Mammary epithelial cell (primary cell): ENCODE data around the gene FNDC5.

Experiments used
- EZH2 ChIP-seq: IDR thresholded peaks from 2 replicates; pipeline ENCODE4 v1.6.1; 2012; ENCODE audit warnings: low read length, inconsistent platforms, borderline replicate concordance
- TF ChIP-seq, protein P1 (sequence below), 2 donors: IDR thresholded peaks in 1 of 2; conservative IDR thresholded peaks in 1 of 2; 2 replicates each; pipeline ENCODE4 v1.5.1; 2011 to 2012; ENCODE audit warnings: inconsistent platforms in 2 of 2, low read length in 2 of 2, mild to moderate bottlenecking in 2 of 2, control low read depth in 1 of 2, low read depth in 1 of 2; ENCODE audit not compliant: insufficient read depth in 1 of 2; ENCODE audit errors: extremely low read depth in 1 of 2

DNA sequence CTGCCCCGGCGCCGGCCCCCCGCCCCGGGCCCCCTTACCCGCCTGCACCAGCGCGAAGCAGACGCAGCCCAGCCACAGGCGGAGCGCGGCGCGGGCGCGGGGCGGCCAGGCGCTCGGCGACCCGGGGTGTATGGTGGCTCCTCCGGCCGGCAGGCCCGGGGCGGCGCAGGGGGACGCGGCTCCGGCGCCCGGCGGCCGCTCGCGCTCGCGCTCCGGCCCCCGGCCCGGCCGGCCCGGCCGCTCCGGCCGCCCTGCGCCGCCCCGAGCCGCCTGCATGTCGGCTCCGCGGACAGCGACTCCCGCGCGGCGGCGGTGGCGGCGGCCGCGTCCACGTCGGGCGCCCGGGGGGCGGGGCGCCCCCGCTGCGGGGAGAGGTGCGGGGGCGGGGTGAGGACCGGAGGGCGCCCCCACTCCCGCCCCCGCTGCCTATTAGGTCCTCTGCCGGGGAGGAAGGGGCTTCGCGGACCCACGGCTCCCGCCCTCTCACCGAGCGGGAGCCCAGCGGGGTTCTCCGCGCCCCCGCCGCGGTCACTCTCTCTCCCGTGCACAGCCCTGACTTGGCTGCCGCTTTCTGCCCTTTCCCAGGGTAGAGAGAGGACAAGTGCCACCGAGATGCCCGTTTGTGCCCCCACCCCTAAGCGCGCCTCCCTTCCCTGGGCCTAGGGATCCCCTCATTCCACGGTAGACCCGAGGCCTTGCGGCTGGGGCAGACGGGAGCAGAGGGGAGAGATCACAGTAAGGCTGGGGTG is at the start of gene FNDC5:
- TF ChIP-seq, protein P1, sequence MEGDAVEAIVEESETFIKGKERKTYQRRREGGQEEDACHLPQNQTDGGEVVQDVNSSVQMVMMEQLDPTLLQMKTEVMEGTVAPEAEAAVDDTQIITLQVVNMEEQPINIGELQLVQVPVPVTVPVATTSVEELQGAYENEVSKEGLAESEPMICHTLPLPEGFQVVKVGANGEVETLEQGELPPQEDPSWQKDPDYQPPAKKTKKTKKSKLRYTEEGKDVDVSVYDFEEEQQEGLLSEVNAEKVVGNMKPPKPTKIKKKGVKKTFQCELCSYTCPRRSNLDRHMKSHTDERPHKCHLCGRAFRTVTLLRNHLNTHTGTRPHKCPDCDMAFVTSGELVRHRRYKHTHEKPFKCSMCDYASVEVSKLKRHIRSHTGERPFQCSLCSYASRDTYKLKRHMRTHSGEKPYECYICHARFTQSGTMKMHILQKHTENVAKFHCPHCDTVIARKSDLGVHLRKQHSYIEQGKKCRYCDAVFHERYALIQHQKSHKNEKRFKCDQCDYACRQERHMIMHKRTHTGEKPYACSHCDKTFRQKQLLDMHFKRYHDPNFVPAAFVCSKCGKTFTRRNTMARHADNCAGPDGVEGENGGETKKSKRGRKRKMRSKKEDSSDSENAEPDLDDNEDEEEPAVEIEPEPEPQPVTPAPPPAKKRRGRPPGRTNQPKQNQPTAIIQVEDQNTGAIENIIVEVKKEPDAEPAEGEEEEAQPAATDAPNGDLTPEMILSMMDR (conservative IDR thresholded peaks at IDR 0.05 in 1 of 2, IDR thresholded peaks at IDR 0.05 in 1 of 2; ENCODE audit: extremely low read depth in 1 of 2, insufficient read depth in 1 of 2, low read depth in 1 of 2, low read length in 2 of 2) = no peak
- TF ChIP-seq EZH2 = peak; percentile 95
